ENCODE data around the gene SUN2. TPM values are rescaled to one million over a fixed set of nuclear protein-coding genes. Genes with fewer than 3 reads are reported as not detected.

The SUN2 gene
- total and polyA plus RNA-seq, 11 donors: 41.3 to 405 (median 125) TPM

- DNase-seq (no peak), ATAC-seq (no peak)
- H3K27ac ChIP-seq: no peak overlapping the region
- intact Hi-C loops (cut with DNase I): loop anchor here in 5 of 10 donors (5.0 to 10.0 kb wide), 5 partner anchors 90 to 352 kb away; no protein-coding TSS in a partner anchor
- peaks cover 0 to 6% (median 0%) of the 10 kb centered on the region in 12 donors for H3K4me1 ChIP-seq
- 76 to 83% (median 78%) methylated on average over 8 of the region's 8 CpGs for WGBS, 4 donors
- H3K27me3 ChIP-seq: no peaks in the 10 kb centered on the region
- no peak for TF ChIP-seq POLR2A (IDR thresholded peaks at IDR 0.05)
- H3K36me3 ChIP-seq: no peaks in the 10 kb centered on the region
- no peaks in the 10 kb centered on the region for H3K9me3 ChIP-seq
- H3K4me3 ChIP-seq: no peak overlapping the region
Measured at GRCh38 chr22:38772623-38772873, 16.8 kb upstream of the SUN2 start.

DNA sequence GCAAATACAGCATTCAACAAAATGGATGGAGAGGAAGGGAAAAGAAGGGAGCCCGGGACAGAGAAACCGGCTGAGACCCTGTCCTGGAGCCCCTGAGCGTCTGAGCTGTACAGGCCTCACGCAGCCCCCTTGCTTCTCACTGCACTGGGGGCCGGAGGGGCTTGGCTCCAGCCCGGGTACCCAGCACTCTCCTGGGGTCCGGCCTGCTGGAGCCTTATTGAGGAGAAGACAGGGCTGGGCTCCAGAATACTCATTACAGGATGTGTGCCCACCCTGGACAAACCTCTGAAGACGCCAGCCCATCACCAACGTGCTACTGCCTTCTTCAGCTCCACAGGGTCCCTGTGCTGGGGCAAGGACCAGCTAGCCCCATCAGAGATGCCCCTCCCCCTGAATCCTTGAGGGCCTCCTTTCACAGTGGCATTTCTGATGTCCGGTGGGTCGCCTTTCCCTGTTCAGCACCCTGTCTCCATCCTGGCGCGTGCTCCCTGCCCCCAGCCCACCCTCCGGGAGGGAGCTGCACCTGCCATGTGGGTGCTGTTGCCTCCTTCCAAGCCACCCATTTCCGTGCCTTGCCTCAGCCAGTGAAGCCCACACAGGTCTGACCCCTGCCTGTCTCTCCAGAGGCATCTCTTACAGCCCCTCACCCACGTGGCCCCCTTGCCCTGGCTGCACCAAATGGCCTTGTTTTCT is 14.6 kb upstream of the SUN2 start:
- Histone ChIP-seq H3K4me1 (peaks cover 0 to 3% (median 0%) of the 10 kb centered on the region in 12 donors), H3K4me3 (no peak overlapping the region), H3K27me3 (no peaks in the 10 kb centered on the region), H3K27ac (no peak overlapping the region), H3K9me3 (no peaks in the 10 kb centered on the region), H3K36me3 (no peaks in the 10 kb centered on the region)
- no peak for TF ChIP-seq POLR2A (IDR thresholded peaks at IDR 0.05)
- TF ChIP-seq, protein P1, sequence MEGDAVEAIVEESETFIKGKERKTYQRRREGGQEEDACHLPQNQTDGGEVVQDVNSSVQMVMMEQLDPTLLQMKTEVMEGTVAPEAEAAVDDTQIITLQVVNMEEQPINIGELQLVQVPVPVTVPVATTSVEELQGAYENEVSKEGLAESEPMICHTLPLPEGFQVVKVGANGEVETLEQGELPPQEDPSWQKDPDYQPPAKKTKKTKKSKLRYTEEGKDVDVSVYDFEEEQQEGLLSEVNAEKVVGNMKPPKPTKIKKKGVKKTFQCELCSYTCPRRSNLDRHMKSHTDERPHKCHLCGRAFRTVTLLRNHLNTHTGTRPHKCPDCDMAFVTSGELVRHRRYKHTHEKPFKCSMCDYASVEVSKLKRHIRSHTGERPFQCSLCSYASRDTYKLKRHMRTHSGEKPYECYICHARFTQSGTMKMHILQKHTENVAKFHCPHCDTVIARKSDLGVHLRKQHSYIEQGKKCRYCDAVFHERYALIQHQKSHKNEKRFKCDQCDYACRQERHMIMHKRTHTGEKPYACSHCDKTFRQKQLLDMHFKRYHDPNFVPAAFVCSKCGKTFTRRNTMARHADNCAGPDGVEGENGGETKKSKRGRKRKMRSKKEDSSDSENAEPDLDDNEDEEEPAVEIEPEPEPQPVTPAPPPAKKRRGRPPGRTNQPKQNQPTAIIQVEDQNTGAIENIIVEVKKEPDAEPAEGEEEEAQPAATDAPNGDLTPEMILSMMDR (IDR thresholded peaks at IDR 0.05): no peak
- 92 to 95% (median 93%) methylated on average over 16 of the region's 16 CpGs for WGBS, 4 donors
- DNase-seq (no peak), ATAC-seq (no peak)
- intact Hi-C loops (cut with DNase I): loop anchor here in 5 of 10 donors (2.0 to 10.0 kb wide), 6 partner anchors 92 to 354 kb away; no protein-coding TSS in a partner anchor

DNA sequence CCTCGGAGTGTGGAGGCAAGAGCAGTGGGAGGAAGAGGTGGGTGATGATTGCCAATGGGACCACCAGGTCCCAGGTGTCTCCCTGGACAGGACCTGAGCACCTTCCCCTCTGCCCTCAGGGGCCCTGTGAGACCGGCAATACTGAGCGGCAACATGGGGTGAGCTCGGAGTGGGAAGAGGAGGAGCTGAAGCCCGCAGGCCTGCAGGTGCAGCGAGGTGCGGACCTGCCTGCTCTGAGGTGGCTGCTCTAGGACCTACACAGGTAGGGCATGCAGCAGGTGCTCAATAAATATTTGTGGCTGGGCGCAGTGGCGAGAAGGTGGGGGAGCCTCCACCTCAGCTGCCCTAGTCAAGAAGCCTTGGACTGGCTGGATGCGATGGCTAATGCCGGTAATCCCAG is 12.2 kb upstream of the SUN2 start:
- 94 to 96% (median 94%) methylated on average over 11 of the region's 11 CpGs for WGBS, 4 donors
- DNase-seq: no peak
- Histone ChIP-seq H3K27ac (no peak overlapping the region), H3K4me1 (peaks cover 0 to 3% (median 0%) of the 10 kb centered on the region in 12 donors), H3K27me3 (no peaks in the 10 kb centered on the region), H3K36me3 (no peaks in the 10 kb centered on the region), H3K4me3 (no peak overlapping the region), H3K9me3 (no peaks in the 10 kb centered on the region)
- TF ChIP-seq, protein P1 (IDR thresholded peaks at IDR 0.05): no peak
- no peak for TF ChIP-seq POLR2A (IDR thresholded peaks at IDR 0.05)
- no peak for ATAC-seq
- intact Hi-C loops (cut with DNase I): loop anchor here in 9 of 10 donors (1.0 to 10.0 kb wide), 13 partner anchors 75 to 547 kb away; partner anchors contain the start of genes CBX6 (in 1 of the 9), NPTXR (in 1 of the 9) and RPL3 (in 1 of the 9)

- H3K9me3 ChIP-seq: no peaks in the 10 kb centered on the region
- peaks cover 0 to 3% (median 0%) of the 10 kb centered on the region in 12 donors for H3K4me1 ChIP-seq
- TF ChIP-seq, protein P1 (IDR thresholded peaks at IDR 0.05): no peak
- no peak for TF ChIP-seq POLR2A (IDR thresholded peaks at IDR 0.05)
- WGBS, 4 donors: 85 to 90% (median 89%) methylated on average over 8 to 9 of the region's 9 CpGs
- no peak overlapping the region for H3K27ac ChIP-seq
- H3K27me3 ChIP-seq: no peaks in the 10 kb centered on the region
- ATAC-seq: no peak
- H3K36me3 ChIP-seq: no peaks in the 10 kb centered on the region
- intact Hi-C loops (cut with DNase I): loop anchor here in 8 of 10 donors (5.0 to 10.0 kb wide), 10 partner anchors 77 to 547 kb away; partner anchors contain the start of genes CBX6 (in 1 of the 8), NPTXR (in 1 of the 8) and RPL3 (in 1 of the 8)
- H3K4me3 ChIP-seq: no peak overlapping the region
- DNase-seq: no peak
Measured at GRCh38 chr22:38767313-38767712, 11.5 kb upstream of the SUN2 start.
